Brain microvascular endothelial cell (primary cell): ENCODE results near the gene ALOXE3.

Experiments used
- DNase-seq: peaks from one replicate; pipeline ENCODE4 v3.0.0-alpha.2; 2020
- H3K27ac ChIP-seq: fragments of 250-450 bp; sonication (Bioruptor Pico); 2 replicates; pipeline ENCODE4 v1.5.1; 2020; ENCODE audit warnings: mild to moderate bottlenecking, moderate library complexity
- H3K27me3 ChIP-seq: fragments of 250-450 bp; sonication (Bioruptor Pico); replicated peaks from 2 replicates; pipeline ENCODE4 v1.5.1; 2020; ENCODE audit warnings: mild to moderate bottlenecking
- H3K36me3 ChIP-seq: fragments of 250-450 bp; sonication (Bioruptor Pico); replicated peaks from 2 replicates; pipeline ENCODE4 v1.5.1; 2020; ENCODE audit warnings: mild to moderate bottlenecking
- H3K4me3 ChIP-seq: 2 replicates; pipeline ENCODE4 v1.5.1; 2011; ENCODE audit warnings: low read depth, mild to moderate bottlenecking, control low read depth, low read length, moderate library complexity
- in situ Hi-C: cut with HindIII; loops from 2 replicates; pipeline ENCODE4 v1.10.0; 2017; ENCODE audit warnings: low sequenced_read_pairs, low pct_ligation_motif_present
- TF ChIP-seq, protein P1 (sequence below): IDR thresholded peaks from 2 replicates; pipeline ENCODE4 v1.5.1; 2011; ENCODE audit warnings: low read depth, mild to moderate bottlenecking, moderate library complexity, low read length, control low read depth, inconsistent platforms; ENCODE audit errors: missing control alignments

The ALOXE3 gene

DNA sequence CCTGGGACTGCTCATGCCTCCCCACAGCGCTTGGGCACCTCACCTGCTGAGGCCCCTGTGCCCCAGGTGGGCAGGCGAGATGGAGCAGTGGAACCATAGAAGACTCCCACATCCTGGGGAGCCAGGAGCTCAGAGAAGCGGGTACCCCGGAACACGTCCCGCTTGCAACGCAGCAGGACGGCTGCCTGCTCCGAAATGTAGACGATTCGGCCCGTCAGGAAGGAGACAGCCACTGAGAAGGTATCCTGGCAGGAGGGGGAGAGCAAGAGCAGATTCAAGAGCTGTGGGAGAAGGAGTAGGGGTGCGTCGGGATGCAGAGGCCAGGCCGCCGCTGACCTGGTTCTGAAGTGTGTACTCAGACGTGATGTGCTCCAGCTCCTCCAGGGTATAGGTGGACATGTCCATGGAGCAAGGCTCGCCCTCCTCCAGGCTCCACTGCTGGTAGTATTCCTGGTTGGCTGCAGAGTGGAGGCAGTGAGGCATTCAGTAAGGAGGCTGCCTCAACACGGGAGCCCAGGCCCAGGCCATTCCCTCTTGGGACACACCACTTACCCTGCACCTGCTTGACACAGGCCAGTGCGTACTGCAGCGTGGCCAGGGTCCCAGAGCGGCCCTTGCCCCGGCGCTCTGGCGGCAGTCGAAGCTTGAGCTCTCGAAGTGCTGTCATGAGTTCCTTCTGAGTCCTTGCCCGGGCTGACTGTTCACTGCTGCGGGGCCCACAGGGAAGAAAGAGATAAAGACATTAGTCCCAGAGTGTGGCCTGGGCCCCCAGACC is 31.3 kb upstream of the ALOXE3 start:
- Histone ChIP-seq H3K4me3 (no peak overlapping the region), H3K36me3 (peaks cover 53% of the 10 kb centered on the region), H3K27me3 (no peaks in the 10 kb centered on the region), H3K27ac (no peak overlapping the region)
- no peak for DNase-seq
- TF ChIP-seq, protein P1, sequence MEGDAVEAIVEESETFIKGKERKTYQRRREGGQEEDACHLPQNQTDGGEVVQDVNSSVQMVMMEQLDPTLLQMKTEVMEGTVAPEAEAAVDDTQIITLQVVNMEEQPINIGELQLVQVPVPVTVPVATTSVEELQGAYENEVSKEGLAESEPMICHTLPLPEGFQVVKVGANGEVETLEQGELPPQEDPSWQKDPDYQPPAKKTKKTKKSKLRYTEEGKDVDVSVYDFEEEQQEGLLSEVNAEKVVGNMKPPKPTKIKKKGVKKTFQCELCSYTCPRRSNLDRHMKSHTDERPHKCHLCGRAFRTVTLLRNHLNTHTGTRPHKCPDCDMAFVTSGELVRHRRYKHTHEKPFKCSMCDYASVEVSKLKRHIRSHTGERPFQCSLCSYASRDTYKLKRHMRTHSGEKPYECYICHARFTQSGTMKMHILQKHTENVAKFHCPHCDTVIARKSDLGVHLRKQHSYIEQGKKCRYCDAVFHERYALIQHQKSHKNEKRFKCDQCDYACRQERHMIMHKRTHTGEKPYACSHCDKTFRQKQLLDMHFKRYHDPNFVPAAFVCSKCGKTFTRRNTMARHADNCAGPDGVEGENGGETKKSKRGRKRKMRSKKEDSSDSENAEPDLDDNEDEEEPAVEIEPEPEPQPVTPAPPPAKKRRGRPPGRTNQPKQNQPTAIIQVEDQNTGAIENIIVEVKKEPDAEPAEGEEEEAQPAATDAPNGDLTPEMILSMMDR = no peak
- in situ Hi-C loops = no loop called here

DNA sequence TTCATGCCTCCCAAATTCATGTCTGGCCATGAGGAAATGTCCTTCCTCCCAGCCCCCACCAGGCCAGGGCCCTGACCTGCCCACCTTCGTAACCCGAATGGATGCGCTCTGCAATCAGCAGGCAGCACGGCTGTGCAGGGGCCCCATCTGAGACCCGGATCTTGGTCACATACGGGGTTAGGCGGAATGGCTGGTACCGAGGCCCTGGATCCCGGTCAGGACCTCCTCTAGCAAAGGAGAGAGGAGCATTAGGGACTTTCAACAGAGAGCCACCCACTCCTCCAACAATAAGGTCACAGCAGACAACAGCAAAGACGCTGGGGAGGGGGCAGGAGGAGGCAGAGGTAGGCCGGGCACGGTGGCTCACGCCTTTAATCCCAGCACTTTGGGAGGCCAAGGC is 30.2 kb upstream of the ALOXE3 start:
- Histone ChIP-seq H3K36me3 (peaks cover 63% of the 10 kb centered on the region), H3K27me3 (no peaks in the 10 kb centered on the region), H3K27ac (no peak overlapping the region), H3K4me3 (no peak overlapping the region)
- in situ Hi-C loops = no loop called here
- no peak for DNase-seq
- TF ChIP-seq, protein P1 = no peak

DNA sequence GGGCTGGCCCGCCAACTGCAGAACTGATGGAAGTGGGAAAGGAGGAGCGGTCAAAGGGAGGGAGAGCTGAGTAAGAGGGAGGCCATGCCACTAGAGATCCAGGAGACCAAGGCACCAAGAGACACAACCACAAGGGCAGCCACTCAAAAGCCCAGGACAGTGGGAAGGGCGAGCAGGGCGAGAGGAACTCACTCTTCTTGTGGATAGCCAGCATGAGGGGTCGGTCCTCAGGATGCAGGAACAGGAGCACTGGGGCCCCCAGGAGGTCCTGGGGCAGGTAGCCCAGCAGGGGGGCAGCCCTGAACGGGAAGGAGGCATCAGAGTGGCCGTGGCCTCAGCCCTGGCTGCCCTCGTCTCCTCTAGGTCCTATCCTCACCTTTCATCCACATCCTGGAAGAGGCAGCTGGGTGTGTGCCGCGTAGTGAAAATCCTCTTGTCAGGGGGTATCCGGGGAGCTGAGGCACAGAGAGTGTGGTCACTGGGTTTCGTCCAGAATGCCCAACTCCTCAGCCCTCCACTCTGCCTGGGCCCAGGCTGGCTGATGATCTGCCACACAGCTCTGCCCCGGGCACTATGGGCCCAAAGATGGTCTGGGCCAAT is 29.6 kb upstream of the ALOXE3 start:
- TF ChIP-seq, protein P1 = no peak
- no peak for DNase-seq
- Histone ChIP-seq H3K27ac (no peak overlapping the region), H3K36me3 (peaks cover 63% of the 10 kb centered on the region), H3K27me3 (no peaks in the 10 kb centered on the region), H3K4me3 (no peak overlapping the region)
- in situ Hi-C loops = no loop called here

DNA sequence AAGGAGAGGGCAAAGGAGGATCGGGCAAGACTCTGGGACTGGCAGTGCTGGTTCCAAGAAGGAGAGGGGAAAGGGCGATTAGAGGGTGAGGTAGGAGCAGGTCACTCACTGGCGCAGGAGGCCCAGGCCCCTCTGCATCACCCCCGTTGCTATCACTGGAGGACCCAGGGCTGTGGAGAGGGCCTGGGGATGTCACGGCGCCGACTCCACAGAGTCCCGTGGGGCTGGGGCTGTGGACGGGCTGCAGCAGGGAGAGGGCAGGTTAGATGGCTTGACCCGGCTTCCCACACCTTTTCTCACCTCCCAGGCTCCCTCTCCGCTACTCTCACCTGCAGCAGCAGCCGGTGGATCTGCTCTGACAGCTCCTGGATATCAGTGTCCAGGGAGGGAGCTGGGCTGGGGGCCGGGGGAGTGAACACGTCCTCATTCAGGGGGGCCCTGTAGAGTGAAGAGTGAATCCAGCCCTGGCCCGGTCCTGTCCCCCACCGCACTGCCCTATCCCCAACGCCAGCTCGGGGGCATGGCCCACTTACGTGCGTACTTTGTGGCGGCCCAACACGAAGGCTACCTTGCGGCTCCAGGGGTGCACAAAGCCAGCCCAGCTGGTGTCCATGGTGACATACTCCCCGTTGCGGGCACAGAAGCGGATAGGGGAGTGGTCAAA is 29.0 kb upstream of the ALOXE3 start:
- H3K4me3 ChIP-seq = no peak overlapping the region
- TF ChIP-seq, protein P1 = no peak
- no peak overlapping the region for H3K27ac ChIP-seq
- no peaks in the 10 kb centered on the region for H3K27me3 ChIP-seq
- peaks cover 69% of the 10 kb centered on the region for H3K36me3 ChIP-seq
- no peak for DNase-seq
- in situ Hi-C loops = no loop called here

DNA sequence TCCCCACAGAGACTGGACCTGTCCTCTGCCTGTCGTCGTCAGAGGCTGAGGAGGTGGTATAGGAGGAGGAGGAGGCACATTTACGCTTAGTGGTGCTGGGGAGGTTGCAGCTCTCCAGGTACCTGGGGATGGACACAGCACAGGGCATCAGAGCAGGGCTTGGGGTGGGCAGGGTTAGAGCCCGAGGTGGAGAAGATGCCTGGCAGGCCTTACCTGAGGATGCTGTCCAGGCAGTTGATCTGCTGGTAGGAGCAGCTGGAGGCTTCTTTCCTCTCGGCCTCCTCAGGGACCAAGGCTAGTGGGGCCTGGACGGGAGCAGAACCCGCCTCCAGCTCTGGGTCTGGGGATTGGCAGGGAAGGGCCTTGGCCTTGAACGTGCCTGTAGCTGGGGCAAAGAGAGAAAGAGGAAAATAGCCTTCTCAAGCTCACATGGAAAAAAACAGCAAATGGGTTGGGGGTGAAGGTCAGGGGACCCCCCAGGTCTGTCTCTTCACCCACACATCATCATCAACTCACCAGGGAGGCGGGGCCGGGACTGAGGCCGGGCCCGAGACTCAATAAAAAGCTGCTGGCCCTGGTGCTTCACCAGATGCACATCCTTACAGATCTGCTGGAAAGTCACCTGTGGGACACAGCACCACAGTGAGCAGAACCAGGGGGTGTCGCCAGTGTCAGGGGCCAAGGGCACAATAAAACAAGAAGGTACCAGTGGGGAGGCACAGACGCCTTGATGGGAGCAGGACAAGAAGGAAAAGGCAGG is 28.2 kb upstream of the ALOXE3 start:
- H3K4me3 ChIP-seq = no peak overlapping the region
- in situ Hi-C loops = no loop called here
- no peak overlapping the region for H3K27ac ChIP-seq
- H3K27me3 ChIP-seq = no peaks in the 10 kb centered on the region
- TF ChIP-seq, protein P1 = no peak
- no peak for DNase-seq
- peaks cover 77% of the 10 kb centered on the region for H3K36me3 ChIP-seq
